Heart right ventricle (tissue), 16 donors: ENCODE results near the gene RPGRIP1. TPM values are rescaled to one million over a fixed set of nuclear protein-coding genes. Genes with fewer than 3 reads are reported as not detected.

ENCODE experiments used
- ATAC-seq, 8 donors: fragments of 200-7000 bp; cut with Tn5 transposase; one replicate each; pipeline ENCODE4 v1.9.1; 2020; ENCODE audit warnings: mild to moderate bottlenecking in 8 of 8, moderate library complexity in 8 of 8, moderate number of reproducible peaks in 1 of 8
- DNase-seq, 2 donors: peaks; one replicate each; pipeline ENCODE4 v3.0.0-alpha.2; 2020
- H3K27ac ChIP-seq, 10 donors: fragments of 200-600 bp; sonication (generic) in 2 of 10; one replicate each; pipeline versions ENCODE4 v1.5.0 to v1.8.0; 2020 to 2022; ENCODE audit warnings: mild to moderate bottlenecking in 3 of 10
- H3K27me3 ChIP-seq, 7 donors: fragments of 200-600 bp; one replicate each; pipeline ENCODE4 v1.8.0; 2021 to 2022; ENCODE audit warnings: mild to moderate bottlenecking in 2 of 7
- H3K36me3 ChIP-seq, 9 donors: fragments of 200-600 bp; sonication (generic) in 1 of 9; one replicate each; pipeline versions ENCODE4 v1.5.0 to v1.8.0; 2020 to 2022; ENCODE audit warnings: mild to moderate bottlenecking in 2 of 9
- H3K4me1 ChIP-seq, 9 donors: fragments of 200-600 bp; sonication (generic) in 1 of 9; one replicate each; pipeline versions ENCODE4 v1.5.0 to v1.8.0; 2020 to 2022; ENCODE audit warnings: mild to moderate bottlenecking in 4 of 9
- H3K4me3 ChIP-seq, 10 donors: fragments of 200-600 bp; sonication (generic) in 2 of 10; one replicate each; pipeline versions ENCODE4 v1.5.0 to v1.8.0; 2020 to 2022; ENCODE audit warnings: mild to moderate bottlenecking in 7 of 10, moderate library complexity in 2 of 10
- H3K9me3 ChIP-seq, 11 donors: fragments of 200-600 bp in 10 of 11; sonication (generic) in 2 of 11; one replicate each; pipeline versions ENCODE4 v1.5.0 to v1.8.0; 2013 to 2022; ENCODE audit warnings: mild to moderate bottlenecking in 2 of 11, control low read depth in 1 of 11, moderate library complexity in 1 of 11
- CTCF ChIP-seq, 9 donors: fragments of 200-600 bp; sonication (generic) in 2 of 9; IDR thresholded peaks; one replicate each; pipeline versions ENCODE4 v1.5.0 to v1.8.0; 2021 to 2022; ENCODE audit warnings: antibody characterized with exemption in 9 of 9, mild to moderate bottlenecking in 5 of 9, moderate library complexity in 1 of 9
- WGBS, 2 donors: extraction: QIAGEN DNeasy Blood & Tissue Kit; methylation state at CpG; one replicate each; pipeline ENCODE4 v1.1.7; 2013; ENCODE audit warnings: inconsistent platforms in 1 of 2; 5-methylcytosine and 5-hydroxymethylcytosine counted together
- intact Hi-C, 10 donors: fragments of 100-400 bp; cut with DNase I; formaldehyde crosslinking; loops; one replicate each; pipeline versions ENCODE4 v1.11.1 to v1.14.2; 2022
- polyA plus RNA-seq, 2 donors: library from polyadenylated mRNA; stranded (reverse); fragments of 200-250 nt; gene quantifications; one replicate each; pipeline ENCODE4 v1.2.3, GENCODE V29; 2013
- total RNA-seq, 10 donors: library from RNA; stranded (reverse); fragmentation: NEBNext Ultra II Directional in 3 of 10; extraction: Animal tissue kit (Norgen Biotek cat#: 25700) in 3 of 10; gene quantifications; one replicate each; pipeline versions ENCODE4 v1.2.1 to v1.2.4, GENCODE V29; 2021 to 2023
- donor health status: Arrhythmogenic right ventricular cardiomyopathy.
- donor health status: ischemic (EF 13 %, LVEDD 7.1; RV severe dilation, severe dysfunction).
- donor health status: healthy with polysubstance abuse.
- donor health status: DM: no; HTN: yes; CAD: no.
- donor health status: DM: no; HTN: no; CAD: no.
- donor health status: ischemic (EF 25% LVEDD 6.9; RV normal size, moderate dysfunction).
- donor health status: ischemic (EF 25% LVEDD 5.7; RV mildly dilated, moderate dysfunction).
- donor health status: healthy.
- donor health status: DM: yes; HTN: yes; CAD: no.
- donor health status: Ischemic cardiomyopathy.
- donor health status: ischemic (EF 35%, LVEDD 5.7; RV mildly dilated, moderate dysfunction).
- donor health status: nonischemic (EF 11% LVEDD 7.7; RV severe dilation, severe dysfunction).
- donor health status: DM: yes; HTN: yes; CAD: no.
- donor health status: PGD.
- donor health status: ischemic (EF 29% LVEDD 5.4; RV normal size, mild dysfunction).
- donor health status: nonischemic (EF 23%, LVEDD 6.1; RV moderate dilation, normal function).

RPGRIP1 gene
- total and polyA plus RNA-seq, 12 donors, result 0.12 to 0.85 (median 0.34) TPM; not detected in 1

DNA sequence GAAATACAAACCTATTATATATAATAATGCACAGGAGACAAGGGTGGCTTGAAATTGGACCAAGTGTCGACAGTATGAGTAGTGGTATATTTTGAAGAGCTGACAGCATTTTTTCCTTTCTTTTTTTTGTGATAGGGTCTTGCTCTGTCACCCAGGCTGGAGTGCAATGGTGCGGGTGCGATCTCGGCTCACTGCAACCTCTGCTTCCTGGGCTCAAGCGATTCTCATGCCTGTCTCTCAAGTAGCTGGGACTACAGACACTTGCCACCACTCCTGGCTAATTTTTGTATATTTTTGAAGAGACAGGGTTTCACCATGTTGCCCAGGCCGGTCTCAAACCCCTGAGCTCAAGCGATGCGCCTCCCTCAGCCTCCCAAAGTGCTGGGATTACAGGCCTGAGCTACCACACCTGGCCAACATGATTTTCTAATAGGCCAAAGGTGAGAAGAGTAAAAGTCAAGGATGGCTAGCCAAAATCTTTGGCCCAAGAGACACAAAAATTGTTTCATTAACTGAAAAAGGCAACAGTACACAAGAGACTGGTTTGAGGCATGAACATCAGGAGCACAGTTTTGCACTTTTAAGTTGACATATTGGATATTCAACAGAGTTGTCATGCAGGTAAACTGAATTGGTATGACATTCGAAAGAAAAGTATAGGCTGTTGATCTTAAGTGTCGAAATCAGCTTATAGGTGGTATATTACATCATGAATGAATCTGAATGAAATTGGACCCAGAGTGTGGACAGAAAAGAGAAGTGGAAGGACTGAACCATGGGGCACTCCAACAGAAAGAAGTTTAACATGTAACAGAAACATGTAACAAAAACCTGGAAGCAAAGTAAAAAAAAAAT, 23.1 kb upstream of the RPGRIP1 start:
- ATAC-seq (peak in 2 of 8 donors; percentile 6 to 12), DNase-seq (no peak)
- 89 to 96% methylated on average over 10 of the region's 10 CpGs for WGBS, 2 donors
- no peaks in the 10 kb centered on the region for H3K27me3 ChIP-seq
- no peak for TF ChIP-seq CTCF (IDR thresholded peaks at IDR 0.05)
- intact Hi-C loops, result loop anchor here in 1 of 10 donors (10.0 kb wide), 1 partner anchor 118 kb away; no protein-coding TSS in a partner anchor
- H3K9me3 ChIP-seq, result no peaks in the 10 kb centered on the region
- H3K4me1 ChIP-seq, result peaks cover 11 to 82% (median 74%) of the 10 kb centered on the region in 9 donors
- peak overlapping the region in 1 of 10 donors; percentile 41 for H3K27ac ChIP-seq
- peaks cover 0 to 100% (median 13%) of the 10 kb centered on the region in 9 donors for H3K36me3 ChIP-seq
- H3K4me3 ChIP-seq, result no peak overlapping the region

- WGBS, 2 donors, result 47 to 53% methylated on average over 7 of the region's 7 CpGs
- Histone ChIP-seq H3K27me3 (no peaks in the 10 kb centered on the region), H3K9me3 (no peaks in the 10 kb centered on the region), H3K27ac (peak overlapping the region in 2 of 10 donors; percentile 16 to 20), H3K4me3 (no peak overlapping the region), H3K4me1 (peaks cover 11 to 82% (median 74%) of the 10 kb centered on the region in 9 donors), H3K36me3 (peaks cover 0 to 100% (median 16%) of the 10 kb centered on the region in 9 donors)
- ATAC-seq (peak in 2 of 8 donors; percentile 31 to 34), DNase-seq (no peak)
- intact Hi-C loops, result loop anchor here in 1 of 10 donors (10.0 kb wide), 1 partner anchor 117 kb away; no protein-coding TSS in a partner anchor
- no peak for TF ChIP-seq CTCF (IDR thresholded peaks at IDR 0.05)
Observed at GRCh38 chr14:21257394-21257909, 22.4 kb upstream of the RPGRIP1 start.

GRCh38 chr14:21258005-21258888, 21.6 kb upstream of the RPGRIP1 start:
- 75 to 77% methylated on average over 10 of the region's 10 CpGs for WGBS, 2 donors
- H3K4me3 ChIP-seq, result no peak overlapping the region
- no peak for DNase-seq
- peak overlapping the region in 2 of 10 donors; percentile 16 to 20 for H3K27ac ChIP-seq
- no peak for ATAC-seq
- intact Hi-C loops, result loop anchor here in 1 of 10 donors (10.0 kb wide), 1 partner anchor 117 kb away; no protein-coding TSS in a partner anchor
- peaks cover 11 to 88% (median 79%) of the 10 kb centered on the region in 9 donors for H3K4me1 ChIP-seq
- H3K9me3 ChIP-seq, result no peaks in the 10 kb centered on the region
- TF ChIP-seq CTCF (IDR thresholded peaks at IDR 0.05), result no peak
- peaks cover 0 to 100% (median 15%) of the 10 kb centered on the region in 9 donors for H3K36me3 ChIP-seq
- no peaks in the 10 kb centered on the region for H3K27me3 ChIP-seq
